CD14-positive monocyte (primary cell): ENCODE results near the gene CDH23. TPM values are rescaled to one million over a fixed set of nuclear protein-coding genes. Genes with fewer than 3 reads are reported as not detected.

Experiments
- DNase-seq, 3 donors: peaks; one replicate each; pipeline ENCODE4 v3.0.0-alpha.2; 2011 to 2022
- H2AFZ ChIP-seq: 2 replicates; pipeline ENCODE4 v1.6.0; 2012; ENCODE audit warnings: mild to moderate bottlenecking, low read depth, low read length, inconsistent platforms; ENCODE audit not compliant: insufficient read depth, poor library complexity, severe bottlenecking
- H3K27ac ChIP-seq, 2 donors: 1 replicate in 1 of 2; 2 replicates in 1 of 2; pipeline ENCODE4 v1.5.1; 2012 to 2013; ENCODE audit warnings: low read length in 2 of 2, control low read depth in 1 of 2, inconsistent platforms in 1 of 2, low read depth in 1 of 2, mild to moderate bottlenecking in 1 of 2
- H3K27me3 ChIP-seq, 2 donors: one replicate each; pipeline versions ENCODE4 v1.6.0 to v1.6.1; 2011 to 2013; ENCODE audit warnings: low read length in 2 of 2; ENCODE audit not compliant: control insufficient read depth in 2 of 2, insufficient read depth in 2 of 2
- H3K36me3 ChIP-seq, 2 donors: replicated peaks in 1 of 2; 1 replicate in 1 of 2; 2 replicates in 1 of 2; pipeline versions ENCODE4 v1.5.1 to v1.6.1; 2012 to 2013; ENCODE audit warnings: low read length in 2 of 2, control low read depth in 1 of 2, inconsistent platforms in 1 of 2, mild to moderate bottlenecking in 1 of 2; ENCODE audit not compliant: insufficient read depth in 2 of 2, control insufficient read depth in 1 of 2
- H3K4me1 ChIP-seq, 2 donors: 1 replicate in 1 of 2; 2 replicates in 1 of 2; pipeline versions ENCODE4 v1.5.1 to v1.6.1; 2012 to 2013; ENCODE audit warnings: low read length in 2 of 2, control low read depth in 1 of 2, inconsistent platforms in 1 of 2, mild to moderate bottlenecking in 1 of 2, moderate library complexity in 1 of 2; ENCODE audit not compliant: insufficient read depth in 2 of 2, control insufficient read depth in 1 of 2
- H3K4me2 ChIP-seq: replicated peaks from 2 replicates; pipeline ENCODE3; 2012; ENCODE audit warnings: low read length, moderate library complexity, mild to moderate bottlenecking; ENCODE audit not compliant: poor library complexity, severe bottlenecking; ENCODE audit errors: extremely low read depth
- H3K4me3 ChIP-seq, 3 experiments: fragments of 200-600 bp in 1 of 3; sonication (generic) in 1 of 3; replicated peaks in 1 of 3; 1 replicate in 2 of 3; 2 replicates in 1 of 3; pipeline ENCODE4 v1.5.1; 2011 to 2013; ENCODE audit warnings: low read length in 3 of 3, mild to moderate bottlenecking in 3 of 3, control low read depth in 2 of 3, low read depth in 2 of 3, inconsistent platforms in 1 of 3, moderate library complexity in 1 of 3
- H3K79me2 ChIP-seq: 2 replicates; pipeline ENCODE4 v1.6.0; 2012; ENCODE audit warnings: mild to moderate bottlenecking, control low read depth, inconsistent platforms, low read length, moderate library complexity; ENCODE audit not compliant: insufficient read depth
- H3K9ac ChIP-seq: 2 replicates; pipeline ENCODE4 v1.6.0; 2017; ENCODE audit warnings: low read length, mild to moderate bottlenecking; ENCODE audit not compliant: insufficient read depth, poor library complexity, severe bottlenecking
- H3K9me3 ChIP-seq, 2 donors: replicated peaks in 1 of 2; 1 replicate in 1 of 2; 2 replicates in 1 of 2; pipeline versions ENCODE4 v1.5.1 to v1.6.1; 2012 to 2013; ENCODE audit warnings: low read length in 2 of 2, control low read depth in 1 of 2; ENCODE audit not compliant: control insufficient read depth in 1 of 2, insufficient read depth in 1 of 2
- H4K20me1 ChIP-seq: 2 replicates; pipeline ENCODE4 v1.6.0; 2012; ENCODE audit warnings: mild to moderate bottlenecking, low read length, control low read depth, moderate library complexity; ENCODE audit not compliant: insufficient read depth
- H3K27ac Mint-ChIP-seq, 7 donors: one replicate each; pipeline ENCODE4 v1.8.0; 2020; ENCODE audit warnings: mild to moderate bottlenecking in 7 of 7, mixed read lengths in 7 of 7, moderate library complexity in 6 of 7, inconsistent platforms in 2 of 7
- H3K27me3 Mint-ChIP-seq, 3 donors: one replicate each; pipeline ENCODE4 v1.8.0; 2021 to 2022; ENCODE audit warnings: low read depth in 3 of 3, mild to moderate bottlenecking in 3 of 3, mixed read lengths in 3 of 3, moderate library complexity in 3 of 3, inconsistent platforms in 1 of 3
- H3K36me3 Mint-ChIP-seq, 2 donors: one replicate each; pipeline ENCODE4 v1.8.0; 2020; ENCODE audit warnings: mixed read lengths in 2 of 2, inconsistent platforms in 1 of 2, mild to moderate bottlenecking in 1 of 2
- H3K4me1 Mint-ChIP-seq: one replicate; pipeline ENCODE4 v1.8.0; 2020; ENCODE audit warnings: mild to moderate bottlenecking, mixed read lengths
- H3K4me3 Mint-ChIP-seq, 2 donors: one replicate each; pipeline ENCODE4 v1.8.0; 2020; ENCODE audit warnings: mild to moderate bottlenecking in 2 of 2, mixed read lengths in 2 of 2, moderate library complexity in 1 of 2
- H3K9me3 Mint-ChIP-seq, 7 donors: one replicate each; pipeline ENCODE4 v1.8.0; 2020 to 2022; ENCODE audit warnings: mixed read lengths in 7 of 7, mild to moderate bottlenecking in 6 of 7, moderate library complexity in 6 of 7, inconsistent platforms in 2 of 7
- WGBS: methylation state at CpG from one replicate; pipeline ENCODE4 v1.1.5; 2013; ENCODE audit warnings: missing lambda C conversion rate; ENCODE audit not compliant: insufficient coverage; 5-methylcytosine and 5-hydroxymethylcytosine counted together
- intact Hi-C, 2 donors: fragments of 100-400 bp; cut with micrococcal nuclease; formaldehyde crosslinking; loops; one replicate each; pipeline versions ENCODE4 v1.15.0 to v1.15.1; 2023
- polyA plus RNA-seq, 3 donors: library from polyadenylated mRNA; depleted of rRNA in 1 of 3; unstranded in 2 of 3; stranded (reverse) in 1 of 3; fragments of 300-500 nt in 2 of 3; fragments of >200 nt in 1 of 3; fragmentation: Illumina TruSeq in 2 of 3; gene quantifications; 1 replicate in 2 of 3; 2 replicates in 1 of 3; pipeline ENCODE4 v1.2.3, GENCODE V29; 2012 to 2021
- TF ChIP-seq, protein P1 (sequence below): fragments of 200-600 bp; IDR thresholded peaks from one replicate; pipeline ENCODE4 v1.8.0; 2022; ENCODE audit warnings: antibody characterized with exemption, mild to moderate bottlenecking

Gene CDH23
- polyA plus RNA-seq, 3 donors = 8.2 to 36.2 (median 10.5) TPM

DNA sequence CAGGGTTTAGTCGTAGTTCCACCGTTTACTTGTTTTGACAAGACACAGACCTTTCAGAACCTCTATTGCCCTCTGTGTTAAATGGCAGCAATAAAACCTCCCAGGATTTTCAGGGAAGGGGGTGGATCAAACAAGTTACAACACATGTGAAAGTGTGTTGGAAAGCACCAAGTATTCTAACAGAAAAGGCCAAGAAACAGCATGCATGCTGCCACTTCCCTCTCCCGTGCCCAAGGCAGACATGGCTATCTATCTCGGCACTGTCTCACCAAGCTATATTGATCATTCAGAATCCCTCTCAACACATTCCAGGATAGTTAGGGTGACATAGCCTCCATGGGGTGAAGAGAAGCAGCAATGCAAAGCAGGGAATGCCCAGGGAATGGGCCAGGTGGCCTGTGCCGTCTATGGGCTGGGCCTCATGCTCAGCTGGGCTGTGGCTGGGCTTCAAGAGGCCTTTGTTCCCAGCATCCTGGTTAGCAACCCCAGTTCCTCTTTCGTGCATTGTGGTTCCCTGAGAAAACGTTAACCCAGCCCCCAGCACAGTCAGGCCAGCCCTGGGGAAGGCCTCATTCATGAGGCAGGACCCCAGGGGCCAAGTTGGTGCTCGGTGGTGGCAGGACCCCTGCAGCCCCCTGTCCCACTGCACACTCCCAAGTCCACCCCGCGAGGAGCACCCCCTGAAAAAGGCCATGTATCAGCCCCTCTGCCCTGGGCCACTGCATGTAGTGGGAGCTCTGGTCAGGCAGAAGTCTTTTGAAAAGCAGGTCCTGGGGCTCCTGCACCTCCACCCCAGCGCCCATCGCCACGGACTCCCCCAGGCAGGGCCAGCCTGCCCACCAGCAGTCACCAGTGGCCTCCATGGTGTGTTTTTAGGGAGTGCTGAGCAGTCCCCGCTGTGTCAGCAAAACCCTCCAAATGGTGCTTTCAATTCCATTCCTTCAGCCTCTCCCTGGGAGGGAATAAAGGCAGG, 351.1 kb downstream of the CDH23 start:
- H3K4me1 ChIP-seq = peaks cover 97 to 100% of the 10 kb centered on the region in 2 donors
- peak; percentile 64 to 74 (median 71) for DNase-seq
- peaks cover 52 to 68% of the 10 kb centered on the region in 2 donors for H3K36me3 Mint-ChIP-seq
- H3K9me3 Mint-ChIP-seq = peaks cover 0 to 2% (median under 1%) of the 10 kb centered on the region in 7 donors
- peaks cover 36 to 40% of the 10 kb centered on the region in 2 donors for H3K36me3 ChIP-seq
- H3K79me2 ChIP-seq = peaks cover 28% of the 10 kb centered on the region
- H3K4me3 Mint-ChIP-seq = peak overlapping the region in 1 of 2 donors; percentile 76
- H3K4me1 Mint-ChIP-seq = peaks cover 98% of the 10 kb centered on the region
- peak overlapping the region; percentile 91 to 96 (median 95) for H3K27ac Mint-ChIP-seq
- WGBS = 0% methylated on average over 7 of the region's 14 CpGs
- H3K9me3 ChIP-seq = peaks cover 0 to 5% of the 10 kb centered on the region in 2 donors
- H3K4me2 ChIP-seq = peak overlapping the region; percentile 63
- peak overlapping the region in 1 of 3 experiments; percentile 64 for H3K4me3 ChIP-seq
- H3K27me3 ChIP-seq = no peaks in the 10 kb centered on the region
- no peak overlapping the region for H2AFZ ChIP-seq
- H3K9ac ChIP-seq = no peak overlapping the region
- TF ChIP-seq, protein P1, sequence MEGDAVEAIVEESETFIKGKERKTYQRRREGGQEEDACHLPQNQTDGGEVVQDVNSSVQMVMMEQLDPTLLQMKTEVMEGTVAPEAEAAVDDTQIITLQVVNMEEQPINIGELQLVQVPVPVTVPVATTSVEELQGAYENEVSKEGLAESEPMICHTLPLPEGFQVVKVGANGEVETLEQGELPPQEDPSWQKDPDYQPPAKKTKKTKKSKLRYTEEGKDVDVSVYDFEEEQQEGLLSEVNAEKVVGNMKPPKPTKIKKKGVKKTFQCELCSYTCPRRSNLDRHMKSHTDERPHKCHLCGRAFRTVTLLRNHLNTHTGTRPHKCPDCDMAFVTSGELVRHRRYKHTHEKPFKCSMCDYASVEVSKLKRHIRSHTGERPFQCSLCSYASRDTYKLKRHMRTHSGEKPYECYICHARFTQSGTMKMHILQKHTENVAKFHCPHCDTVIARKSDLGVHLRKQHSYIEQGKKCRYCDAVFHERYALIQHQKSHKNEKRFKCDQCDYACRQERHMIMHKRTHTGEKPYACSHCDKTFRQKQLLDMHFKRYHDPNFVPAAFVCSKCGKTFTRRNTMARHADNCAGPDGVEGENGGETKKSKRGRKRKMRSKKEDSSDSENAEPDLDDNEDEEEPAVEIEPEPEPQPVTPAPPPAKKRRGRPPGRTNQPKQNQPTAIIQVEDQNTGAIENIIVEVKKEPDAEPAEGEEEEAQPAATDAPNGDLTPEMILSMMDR = no peak
- peaks cover 0 to 2% (median 2%) of the 10 kb centered on the region in 3 donors for H3K27me3 Mint-ChIP-seq
- H4K20me1 ChIP-seq = peaks cover 47% of the 10 kb centered on the region
- peak overlapping the region; percentile 82 to 83 for H3K27ac ChIP-seq
- intact Hi-C loops = no loop called here

DNA sequence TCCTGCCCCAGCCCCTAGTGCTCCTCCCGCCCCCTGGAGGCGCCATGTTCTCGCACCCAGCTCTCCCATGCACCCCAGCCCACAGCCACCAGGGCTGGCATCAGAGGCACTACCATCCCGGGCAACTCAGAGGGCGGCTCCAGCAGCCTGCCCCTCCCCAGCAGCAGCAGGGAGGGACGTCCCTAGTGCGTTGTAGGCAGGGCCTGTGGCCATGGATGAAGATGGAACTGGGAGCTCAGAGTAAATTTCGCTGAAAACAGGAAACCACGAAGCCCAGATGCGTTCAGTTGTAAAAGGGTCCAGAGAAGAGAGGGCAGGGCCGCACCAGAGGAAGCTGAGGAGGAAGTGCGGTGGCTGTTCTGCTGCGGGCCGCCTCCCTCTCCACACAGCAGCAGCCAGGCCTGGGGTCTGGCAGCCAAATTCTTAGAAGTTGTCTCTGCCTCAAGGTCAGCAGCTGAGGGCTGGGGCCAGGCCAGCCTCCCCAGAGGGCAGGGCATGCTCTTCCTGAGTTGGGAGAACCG, 352.0 kb downstream of the CDH23 start:
- peaks cover 98% of the 10 kb centered on the region for H3K4me1 Mint-ChIP-seq

More for the DNA sequence above, 352.0 kb downstream of the CDH23 start:
- H3K27me3 Mint-ChIP-seq = peaks cover 0 to 2% (median 0%) of the 10 kb centered on the region in 3 donors
- intact Hi-C loops = no loop called here
- peak overlapping the region; percentile 37 to 76 for H3K4me3 Mint-ChIP-seq
- Histone ChIP-seq H3K9ac (no peak overlapping the region), H3K27me3 (no peaks in the 10 kb centered on the region), H3K9me3 (no peaks in the 10 kb centered on the region), H3K4me1 (peaks cover 97 to 100% of the 10 kb centered on the region in 2 donors), H2AFZ (no peak overlapping the region), H3K4me3 (peak overlapping the region in 1 of 3 experiments; percentile 64), H3K36me3 (peaks cover 42 to 44% of the 10 kb centered on the region in 2 donors), H3K27ac (peak overlapping the region; percentile 82 to 83), H3K4me2 (peak overlapping the region; percentile 63), H3K79me2 (peaks cover 33% of the 10 kb centered on the region), H4K20me1 (peaks cover 53% of the 10 kb centered on the region)
- no peaks in the 10 kb centered on the region for H3K9me3 Mint-ChIP-seq
- WGBS = 0% methylated on average over 10 of the region's 15 CpGs
- peak; percentile 81 to 86 (median 83) for DNase-seq
- TF ChIP-seq, protein P1 = no peak
- H3K36me3 Mint-ChIP-seq = peaks cover 60 to 76% of the 10 kb centered on the region in 2 donors
- H3K27ac Mint-ChIP-seq = peak overlapping the region; percentile 91 to 96 (median 95)
